Activated CD8-positive, alpha-beta memory T cell treated with anti-CD3 and anti-CD28 coated beads for 1 hour (primary cell): ENCODE data around the gene CHST8.
"Not testable (repeated sequence)": the region's sequence is repeated elsewhere in the genome, so short reads cannot be mapped to it uniquely, and the experiment has no call there.

Experiments used
- DNase-seq, 2 donors: peaks; one replicate each; pipeline ENCODE4 v3.0.0-alpha.2; 2020; ENCODE audit warnings: low read depth in 1 of 2; ENCODE audit errors: extremely low read depth in 1 of 2

Gene CHST8

DNA sequence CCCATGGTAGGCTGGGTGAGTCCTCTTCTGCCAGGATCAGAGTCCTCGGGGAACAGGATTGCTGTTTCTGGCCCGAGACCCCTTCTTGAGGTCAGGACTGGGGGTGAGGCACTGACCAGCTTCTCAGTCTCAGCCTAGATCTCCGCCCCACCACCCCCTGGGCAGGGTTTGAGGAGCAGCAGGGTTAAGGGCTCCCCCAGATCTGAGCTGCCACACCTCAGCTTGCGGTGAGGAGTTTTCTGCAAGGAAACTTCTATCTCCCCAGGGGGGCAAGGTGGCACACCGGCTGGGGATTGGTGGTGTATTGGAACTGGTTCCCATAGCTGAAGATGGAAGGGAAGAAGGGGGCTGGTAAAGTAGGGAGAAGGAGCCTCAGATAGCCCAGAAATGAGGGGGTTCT is 19.5 kb downstream of the CHST8 start:
- DNase-seq, result no peak

DNA sequence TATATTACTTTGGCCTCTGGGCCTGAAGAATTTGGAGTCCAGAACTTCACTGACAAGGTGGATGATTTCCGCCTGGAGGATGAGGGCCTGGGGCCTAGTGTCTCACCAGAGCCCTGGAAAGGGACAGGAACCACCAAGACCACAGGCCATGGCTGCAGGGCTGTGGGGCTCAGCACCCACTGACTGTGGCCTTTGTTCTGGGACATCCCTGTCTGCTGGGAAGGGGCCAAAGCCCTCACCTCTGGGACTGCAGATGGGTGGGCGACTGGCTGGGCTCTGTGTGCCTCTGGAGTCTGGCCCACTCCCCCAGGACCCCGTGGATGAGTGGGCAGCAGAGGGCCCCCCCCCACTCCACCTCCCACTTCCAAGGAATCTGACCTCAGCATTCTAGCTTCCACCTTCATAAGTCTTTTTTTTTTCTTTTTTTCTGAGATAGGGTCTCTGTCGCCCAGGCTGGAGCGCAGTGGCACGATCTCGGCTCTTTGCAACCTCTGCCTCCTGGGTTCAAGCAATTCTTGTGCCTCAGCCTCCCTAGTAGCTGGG is 20.3 kb downstream of the CHST8 start:
- DNase-seq, result no peak

DNA sequence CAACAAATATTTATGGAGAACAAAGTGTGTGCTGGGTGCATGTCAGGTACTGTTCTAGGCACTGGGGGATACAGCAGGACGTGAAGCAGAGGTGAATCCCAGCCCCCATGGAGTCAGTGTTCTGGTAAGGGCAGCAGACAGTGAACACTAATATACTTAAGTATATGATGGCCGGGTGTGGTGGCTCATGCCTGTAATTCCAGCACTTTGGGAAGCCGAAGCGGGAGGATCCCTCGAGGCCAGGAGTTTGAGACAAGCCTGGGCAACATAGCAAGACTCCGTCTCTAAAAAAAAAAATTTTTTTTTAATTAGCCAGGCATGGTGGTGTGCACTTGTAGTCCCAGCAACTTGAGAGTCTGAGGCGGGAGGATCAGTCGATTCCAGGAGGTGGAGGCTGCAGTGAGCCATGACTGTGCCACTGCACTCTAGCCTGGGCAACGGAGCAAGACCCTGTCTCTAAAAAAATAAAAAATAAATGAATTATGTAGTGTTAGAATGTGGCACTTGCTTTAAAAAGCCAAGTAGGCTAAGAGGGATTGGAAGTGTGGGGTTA is 22.6 kb downstream of the CHST8 start:
- DNase-seq, result no peak

DNA sequence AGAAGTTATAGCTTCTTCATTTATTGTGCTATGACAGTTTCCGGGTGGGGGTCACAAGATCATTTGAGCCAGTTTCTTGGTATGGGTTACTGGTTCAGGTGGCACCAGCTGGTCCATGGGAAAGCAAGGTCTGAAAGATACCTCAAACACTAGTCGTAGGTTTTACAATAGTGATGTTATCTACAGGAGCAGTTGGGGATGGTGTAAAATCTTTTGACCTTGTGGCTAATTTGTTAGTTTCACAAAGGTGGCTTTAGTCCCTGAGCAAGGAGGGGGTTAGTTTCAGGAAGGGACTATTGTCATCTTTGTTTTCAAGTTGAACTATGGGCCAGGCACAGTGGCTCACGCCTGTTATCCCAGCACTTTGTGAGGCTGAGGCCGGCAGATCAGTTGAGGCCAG is 24.6 kb downstream of the CHST8 start:
- no peak for DNase-seq

DNA sequence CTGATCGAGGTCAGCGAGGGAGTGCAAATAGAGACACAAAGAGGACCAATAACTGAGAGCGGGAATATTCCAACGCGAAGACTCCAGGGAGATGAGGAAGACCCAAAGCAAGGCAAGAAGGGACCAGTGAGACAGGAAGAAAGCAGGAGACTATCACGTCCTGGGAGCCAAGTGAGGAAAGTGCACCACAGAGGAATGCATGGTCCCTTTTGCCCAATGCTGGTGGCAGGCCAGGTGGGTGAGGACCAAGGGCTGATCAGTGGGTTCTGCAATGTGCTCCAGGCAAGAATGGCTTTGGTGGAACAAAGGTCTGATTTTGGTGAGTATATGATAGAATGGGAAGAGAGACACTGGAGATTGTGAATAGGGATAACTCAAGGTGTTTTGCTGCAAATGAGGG is 25.4 kb downstream of the CHST8 start:
- DNase-seq, result no peak

DNA sequence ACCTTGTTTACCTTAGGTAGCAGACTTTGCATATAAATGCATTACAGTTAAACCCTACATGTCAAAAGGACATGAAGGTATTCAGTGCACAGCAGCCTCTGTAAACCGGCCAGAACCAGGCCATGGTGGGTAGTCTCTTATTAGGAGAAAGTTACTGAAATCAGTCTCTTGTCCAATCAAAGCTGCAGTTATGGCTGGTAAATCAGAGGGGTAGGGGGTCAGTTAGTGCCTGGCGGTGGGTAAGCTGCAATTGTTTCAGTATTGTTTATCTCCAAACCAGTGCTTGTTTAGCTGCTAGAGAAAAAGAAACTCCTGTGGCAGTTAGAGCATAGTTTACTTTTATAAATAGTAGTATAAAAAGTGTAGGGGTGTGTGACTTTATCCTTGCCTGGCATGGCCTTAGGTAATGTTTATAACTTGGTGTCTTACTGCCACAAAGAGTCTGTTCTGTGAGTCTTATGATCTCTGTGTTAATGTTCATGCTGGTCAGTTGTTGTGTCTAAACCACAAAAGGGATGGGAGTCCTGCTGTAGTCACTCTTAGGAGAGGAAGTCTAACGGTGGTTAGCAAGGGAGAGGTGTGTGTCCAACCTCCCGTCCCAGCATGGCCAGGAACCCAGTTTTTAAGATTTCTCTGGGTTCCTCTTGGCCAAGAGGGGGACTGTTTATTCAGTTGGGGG is 28.0 kb downstream of the CHST8 start:
- no peak for DNase-seq

DNA sequence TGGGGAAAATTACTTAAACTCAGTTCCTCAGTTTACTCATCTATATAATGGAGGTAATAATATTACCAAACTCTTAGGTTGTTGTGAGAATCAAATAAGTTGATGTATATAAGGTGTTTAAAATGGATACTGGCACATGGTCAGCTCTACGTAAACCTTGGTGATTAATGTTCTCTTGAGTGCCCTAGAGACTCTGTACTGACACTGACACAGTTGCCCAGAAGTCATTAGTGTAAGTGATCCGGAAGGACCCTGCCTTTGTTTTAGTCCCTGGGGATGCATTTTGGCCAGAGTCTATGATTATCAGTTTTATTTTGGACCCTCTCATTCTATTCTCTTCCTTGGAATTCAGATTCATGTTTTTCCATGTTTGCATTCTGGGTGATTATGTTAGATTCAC is 31.9 kb downstream of the CHST8 start:
- no peak for DNase-seq

DNA sequence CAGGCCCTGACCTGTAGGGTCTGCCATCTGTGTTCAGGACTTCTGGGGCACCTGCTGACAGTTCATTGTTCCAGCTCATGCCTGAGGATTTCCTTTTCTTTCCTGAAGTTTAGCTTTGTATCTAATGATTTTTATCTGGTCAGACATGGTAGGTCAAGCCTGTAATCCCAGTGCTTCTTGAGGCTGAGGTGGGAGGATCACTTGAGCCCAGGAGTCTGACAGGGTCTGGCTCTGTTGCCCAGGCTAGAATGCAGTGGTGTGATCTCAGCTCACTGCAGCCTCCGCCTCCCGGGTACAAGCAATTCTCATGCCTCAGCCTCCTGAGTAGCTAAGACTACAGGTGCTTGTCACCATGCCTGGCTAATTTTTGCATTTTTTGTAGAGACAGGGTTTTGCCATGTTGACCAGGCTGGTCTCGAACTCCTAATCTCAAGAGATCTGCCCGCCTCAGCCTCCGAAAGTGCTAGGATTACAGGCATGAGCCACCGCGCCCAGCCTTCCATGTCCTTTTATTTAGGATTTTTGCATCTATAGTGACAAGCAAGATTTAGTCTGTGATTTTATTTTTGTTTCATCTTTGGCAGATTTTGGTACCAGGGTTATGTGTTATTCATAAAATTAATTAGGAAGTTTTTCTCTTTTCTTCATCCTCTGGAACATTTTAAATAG is 33.2 kb downstream of the CHST8 start:
- no peak for DNase-seq

DNA sequence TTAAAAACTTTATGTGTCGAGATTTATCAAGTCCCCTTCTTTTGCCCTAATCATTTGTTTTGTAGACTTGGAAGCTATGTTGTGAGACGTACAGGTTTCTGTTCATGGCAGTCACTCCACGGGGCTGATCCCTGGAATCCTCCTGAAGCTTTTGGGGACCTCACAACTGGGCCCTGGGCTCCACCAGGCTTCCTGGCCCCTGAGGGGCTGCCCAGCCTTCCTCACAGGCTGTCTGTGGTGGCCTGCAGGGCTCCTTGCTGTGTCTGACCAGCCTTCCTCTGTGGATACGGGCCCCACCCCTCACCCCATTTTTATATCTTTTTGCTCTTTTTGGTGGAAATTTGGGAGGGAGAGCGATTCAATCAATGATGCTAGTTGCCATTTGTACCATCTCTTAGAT is 38.1 kb downstream of the CHST8 start:
- DNase-seq, result no peak

DNA sequence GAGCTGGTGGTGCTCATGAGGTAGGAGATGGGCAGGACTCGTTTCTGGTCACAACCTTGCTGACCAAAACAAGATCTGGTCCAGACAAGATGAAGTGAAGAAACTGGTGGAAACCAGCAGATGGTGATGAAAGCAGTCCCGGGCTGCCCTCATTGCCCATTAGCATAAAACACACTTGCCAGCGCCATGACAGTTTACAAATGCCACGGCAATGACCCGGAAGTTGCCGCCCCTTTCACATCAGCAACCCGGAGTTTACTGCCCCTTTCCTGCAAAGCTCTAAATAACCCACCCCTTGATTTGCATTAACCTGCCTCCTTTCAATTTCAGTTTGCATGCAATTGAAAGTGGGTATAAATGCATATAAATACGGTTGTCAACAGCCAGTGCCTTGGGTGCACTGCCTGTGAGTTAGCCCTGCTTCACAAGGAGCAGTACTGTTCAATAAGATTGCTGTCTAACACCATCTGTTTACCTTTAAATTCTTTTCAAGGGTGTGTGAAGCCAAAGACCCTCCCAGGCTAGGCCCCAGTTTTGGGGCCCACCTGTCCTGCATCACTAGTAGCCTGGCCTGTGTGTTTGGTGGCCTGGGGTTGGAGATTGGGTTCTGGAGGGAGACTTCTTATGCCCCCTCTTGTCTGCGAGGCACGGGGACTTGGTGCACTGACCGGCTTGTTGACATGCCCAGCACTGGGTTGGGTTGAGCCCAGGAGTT is 38.8 kb downstream of the CHST8 start:
- DNase-seq, result no peak

DNA sequence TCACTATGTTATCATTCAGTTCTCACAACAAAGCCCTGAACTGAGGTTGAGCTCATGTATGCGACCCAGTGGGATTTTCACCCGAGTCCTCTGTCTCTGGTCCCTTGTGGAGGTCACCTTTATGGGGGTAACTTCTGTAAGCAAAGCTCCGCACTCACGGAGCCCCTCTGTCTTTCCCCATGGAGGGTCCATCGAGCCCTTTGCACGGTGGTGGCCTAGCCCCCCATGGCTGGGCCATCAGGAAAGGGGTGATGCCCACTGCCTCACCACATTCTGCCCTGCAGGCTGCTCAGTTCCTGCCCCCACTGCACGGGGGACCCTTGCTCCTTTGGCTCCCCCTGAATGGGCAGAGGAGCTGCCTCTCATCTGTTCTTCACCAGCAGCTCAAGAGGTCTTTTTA is 39.6 kb downstream of the CHST8 start:
- DNase-seq, result no peak

DNA sequence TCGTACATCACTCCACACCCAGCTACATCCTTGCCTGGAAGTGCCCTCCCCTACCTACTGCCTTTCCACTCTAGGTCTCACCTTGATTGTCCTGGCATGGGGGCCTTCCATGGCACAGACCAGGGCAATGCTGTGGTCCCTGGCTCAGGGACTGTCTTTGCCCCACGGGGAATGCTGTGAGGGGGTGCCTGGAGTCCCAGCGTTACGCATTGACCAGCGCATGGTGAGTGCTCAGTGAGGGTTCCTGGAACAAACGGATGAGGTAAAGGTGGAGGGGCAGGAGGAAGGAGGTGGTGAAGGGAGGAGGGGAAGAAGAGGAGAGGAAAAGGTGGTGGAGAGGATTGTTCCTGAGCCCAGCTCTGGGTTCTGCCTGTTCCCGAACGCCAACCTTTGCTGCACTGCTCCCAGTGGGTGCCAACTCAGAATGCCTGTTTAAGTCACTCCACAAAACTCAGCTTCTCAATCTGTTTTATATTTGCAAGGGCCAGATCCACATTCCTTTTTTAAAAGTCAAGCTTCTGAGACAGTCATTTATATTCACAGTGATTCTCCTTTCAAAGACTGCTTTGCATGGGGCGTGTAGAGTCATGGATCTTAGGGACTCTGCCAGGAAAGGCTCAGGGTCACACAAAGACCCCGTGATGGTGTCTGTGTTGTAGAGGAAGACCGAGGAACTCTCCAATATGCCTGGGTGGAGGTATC is 40.8 kb downstream of the CHST8 start:
- DNase-seq, result no peak

DNA sequence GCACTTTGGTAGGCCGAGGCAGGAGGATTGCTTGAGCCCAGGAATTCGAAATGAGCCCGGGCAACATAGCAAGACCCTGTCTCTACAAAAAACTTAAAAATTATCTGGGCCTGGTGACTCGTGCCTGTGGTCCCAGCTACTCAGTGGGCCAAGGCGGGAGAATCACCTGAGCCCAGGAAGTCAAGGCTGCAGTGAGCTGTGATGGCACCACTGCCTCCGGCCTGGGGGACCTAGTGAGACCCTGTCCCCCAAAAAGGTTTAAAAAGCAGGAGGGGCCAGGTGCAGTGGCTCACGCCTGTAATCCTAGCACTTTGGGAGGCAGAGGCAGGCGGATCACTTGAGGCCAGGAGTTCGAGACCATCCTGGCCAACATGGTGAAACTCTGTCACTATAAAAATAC is 41.6 kb downstream of the CHST8 start:
- DNase-seq, result not testable (repeated sequence)

DNA sequence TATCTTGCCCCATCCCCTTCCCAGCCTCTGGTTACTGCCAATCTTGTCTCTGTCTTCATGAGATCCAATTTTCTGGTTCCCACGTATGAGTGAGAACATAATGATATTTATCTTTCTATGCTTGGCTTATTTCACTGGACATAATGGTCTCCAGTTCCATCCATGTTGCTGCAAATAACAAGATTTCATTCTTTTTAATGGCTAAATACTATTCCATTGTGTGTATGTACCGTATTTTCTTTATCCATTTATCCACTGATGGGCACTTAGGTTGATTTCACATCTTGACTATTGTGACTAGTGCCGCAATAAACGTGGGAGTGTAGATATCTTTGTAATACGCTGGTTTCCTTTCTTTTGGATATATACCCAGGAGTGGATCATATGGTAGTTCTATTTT is 43.0 kb downstream of the CHST8 start:
- DNase-seq, result no peak

DNA sequence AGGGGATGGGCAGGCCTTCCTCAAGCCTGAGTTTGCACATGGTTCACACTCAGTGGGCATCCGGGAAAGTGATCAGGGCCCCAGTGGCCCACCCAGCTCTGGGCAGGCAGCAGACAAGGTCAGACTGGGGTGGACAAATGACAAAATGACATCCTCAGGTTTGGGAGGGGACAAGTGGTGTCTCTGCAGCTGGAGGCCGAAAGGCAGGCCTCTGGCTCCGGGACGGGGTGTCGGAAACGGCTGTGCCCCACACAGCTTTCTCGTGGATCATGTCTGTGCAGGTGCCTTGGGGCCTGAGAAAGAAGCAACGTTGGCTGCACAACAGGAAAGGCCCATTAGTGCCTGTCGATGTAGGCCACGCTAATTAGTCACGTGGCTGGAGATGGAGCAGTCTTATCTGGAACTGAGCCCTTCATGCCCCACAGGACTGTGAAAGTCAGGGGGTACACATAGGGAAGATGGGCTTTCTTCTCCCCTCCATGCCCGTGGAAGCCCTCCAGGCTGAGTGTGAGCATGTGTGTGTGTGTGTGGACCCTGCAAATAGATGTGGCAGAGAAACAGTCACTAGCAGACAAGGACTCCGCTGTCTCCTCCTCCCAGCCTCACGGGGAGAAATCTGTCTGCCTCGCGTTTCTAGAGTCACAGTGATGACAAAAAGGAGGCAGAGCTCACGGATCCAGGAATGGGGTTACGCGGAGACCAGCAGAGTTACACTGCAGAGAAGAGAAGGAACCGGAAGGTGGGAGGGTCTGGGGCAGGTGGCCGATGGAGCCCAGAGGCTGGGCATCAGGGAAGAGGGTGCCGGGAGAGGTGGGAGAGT is 44.2 kb downstream of the CHST8 start:
- DNase-seq, result no peak

DNA sequence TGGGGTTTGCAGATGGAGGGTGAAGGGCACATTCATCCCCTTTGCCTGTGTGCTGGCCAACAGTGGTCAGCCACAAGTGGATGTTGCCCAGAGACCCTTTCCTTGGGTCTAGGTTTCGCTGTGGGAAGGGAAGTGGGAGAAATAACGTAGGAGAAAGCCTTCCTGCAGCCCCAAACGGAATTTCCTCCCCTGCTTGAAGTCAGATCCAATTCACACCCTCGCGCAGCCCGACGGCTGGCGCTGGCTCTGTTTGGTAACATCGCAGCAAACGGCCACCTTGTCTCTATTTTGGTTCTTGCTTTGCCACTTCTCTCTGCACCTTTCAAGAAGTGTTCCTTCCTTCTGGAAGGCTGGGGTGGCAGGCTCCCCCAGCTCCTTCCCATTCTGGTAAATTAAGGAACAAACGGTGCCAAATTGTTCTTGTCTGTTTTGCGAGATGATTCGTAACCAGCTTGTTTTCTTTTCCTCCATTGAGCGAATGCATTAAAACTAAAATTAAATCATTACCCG is 45.4 kb downstream of the CHST8 start:
- no peak for DNase-seq

DNA sequence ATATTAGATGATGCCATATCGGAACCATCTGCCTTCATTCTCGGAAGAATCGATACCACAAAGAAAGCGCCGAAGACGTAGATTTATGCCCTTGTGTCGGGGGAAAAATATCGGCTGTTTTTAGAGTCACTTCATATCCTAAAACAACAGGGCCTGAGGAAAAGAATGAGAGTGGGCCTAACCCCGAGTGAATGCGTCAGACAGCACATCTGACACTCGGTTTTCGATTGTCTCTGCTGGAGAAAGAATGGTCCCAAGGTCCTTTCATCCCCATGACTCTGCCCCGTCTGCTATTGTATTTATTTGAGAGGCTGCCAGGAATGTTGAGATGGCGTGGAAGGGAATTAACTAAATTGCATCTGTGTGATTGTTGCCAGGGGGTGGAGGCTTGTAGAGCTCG is 46.1 kb downstream of the CHST8 start:
- DNase-seq, result no peak

DNA sequence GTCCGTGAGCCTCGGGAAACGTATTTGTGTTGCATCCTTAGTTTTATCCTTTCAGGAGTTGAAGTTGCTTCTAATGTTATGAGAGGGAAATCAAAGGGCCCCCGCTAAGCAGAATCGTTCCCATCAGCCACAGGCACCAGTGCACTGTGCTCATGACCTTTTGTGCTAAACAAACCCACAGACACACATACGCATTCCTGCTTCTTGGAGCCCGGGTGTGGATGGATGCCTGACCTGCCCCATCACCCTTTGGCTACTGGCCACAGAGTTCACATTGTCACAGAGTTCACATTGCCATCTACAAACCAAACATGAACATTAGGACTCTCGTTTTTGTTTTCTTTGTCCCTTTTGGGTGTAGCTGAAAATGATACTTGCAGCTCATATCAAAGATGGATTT is 47.2 kb downstream of the CHST8 start:
- no peak for DNase-seq

DNA sequence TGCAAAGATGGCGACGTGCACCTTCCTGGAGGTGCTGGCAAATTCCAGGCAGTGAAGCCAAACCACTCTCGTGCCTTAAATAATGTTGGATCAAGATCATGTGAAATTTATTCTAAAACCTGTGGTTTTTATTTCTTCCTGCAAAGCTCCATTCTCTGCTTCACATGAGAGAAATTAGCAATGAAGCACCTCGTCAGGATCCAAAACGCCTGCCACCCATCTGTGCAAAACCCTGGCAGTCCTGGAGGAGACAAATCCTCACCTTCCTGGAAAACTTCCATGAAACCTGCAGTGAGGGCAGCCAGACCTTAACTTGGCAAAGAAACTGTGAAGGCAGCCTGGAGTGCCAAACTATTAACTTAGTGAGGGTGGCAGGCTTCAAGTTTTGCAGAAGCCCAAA is 47.6 kb downstream of the CHST8 start:
- DNase-seq, result no peak

DNA sequence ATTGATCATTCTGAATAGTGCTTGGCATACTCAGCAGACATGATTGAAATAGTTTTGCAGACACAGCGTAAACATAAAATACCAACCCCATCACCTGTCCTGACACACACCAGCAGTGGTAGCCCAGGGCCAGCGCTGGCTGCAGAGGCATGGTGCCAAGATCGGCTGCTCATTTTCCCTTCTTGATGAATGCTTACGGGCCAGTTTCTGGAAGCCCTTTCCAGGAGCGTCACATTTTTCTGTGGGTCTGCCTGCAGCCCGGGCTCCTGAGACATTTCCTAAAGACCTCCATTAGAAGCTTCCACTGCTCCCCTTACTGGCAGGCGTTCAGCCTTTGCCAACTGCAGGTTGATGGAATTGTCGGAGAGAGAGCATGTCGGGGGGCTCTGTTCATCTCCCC is 48.6 kb downstream of the CHST8 start:
- no peak for DNase-seq
